HEK293 (cell line): ENCODE measurements around the gene TMPRSS6.

Source experiments
- KLF10 ChIP-seq: fragments of 450-650 bp; IDR thresholded peaks from 2 replicates; pipeline ENCODE4 v1.5.1; 2018; ENCODE audit warnings: missing biosample characterization, mild to moderate bottlenecking, missing genetic modification characterization
- ZBTB1 ChIP-seq: fragments of 450-650 bp; formaldehyde crosslinking; IDR thresholded peaks from 2 replicates; pipeline ENCODE4 v1.5.1; 2016; ENCODE audit warnings: missing biosample characterization, missing genetic modification characterization
- ZBTB21 ChIP-seq: fragments of 450-650 bp; formaldehyde crosslinking; IDR thresholded peaks from 2 replicates; pipeline ENCODE4 v1.5.1; 2017; ENCODE audit warnings: missing biosample characterization, missing genetic modification characterization
- ZFP3 ChIP-seq: fragments of 450-650 bp; formaldehyde crosslinking; IDR thresholded peaks from 2 replicates; pipeline ENCODE4 v1.5.1; 2016; ENCODE audit warnings: low read depth, missing biosample characterization, missing genetic modification characterization
- ZNF211 ChIP-seq: fragments of 450-650 bp; formaldehyde crosslinking; IDR thresholded peaks from 2 replicates; pipeline ENCODE4 v1.5.1; 2016; ENCODE audit warnings: low read depth, missing biosample characterization, missing genetic modification characterization
- ZNF670 ChIP-seq: fragments of 450-650 bp; formaldehyde crosslinking; IDR thresholded peaks from 2 replicates; pipeline ENCODE4 v1.5.1; 2016; ENCODE audit warnings: missing biosample characterization, missing genetic modification characterization, low read depth
- TF ChIP-seq, protein P1 (sequence below): fragments of 450-650 bp; formaldehyde crosslinking; IDR thresholded peaks from 2 replicates; pipeline ENCODE4 v1.5.1; 2016; ENCODE audit warnings: missing biosample characterization, missing genetic modification characterization
- TF ChIP-seq, protein P2 (sequence below): fragments of 450-650 bp; formaldehyde crosslinking; IDR thresholded peaks from 2 replicates; pipeline ENCODE4 v1.5.1; 2016; ENCODE audit warnings: missing biosample characterization, missing genetic modification characterization
- TF ChIP-seq, protein P3 (sequence below): fragments of 450-650 bp; formaldehyde crosslinking; IDR thresholded peaks from 2 replicates; pipeline ENCODE4 v1.5.1; 2016; ENCODE audit warnings: missing biosample characterization, missing genetic modification characterization

DNA sequence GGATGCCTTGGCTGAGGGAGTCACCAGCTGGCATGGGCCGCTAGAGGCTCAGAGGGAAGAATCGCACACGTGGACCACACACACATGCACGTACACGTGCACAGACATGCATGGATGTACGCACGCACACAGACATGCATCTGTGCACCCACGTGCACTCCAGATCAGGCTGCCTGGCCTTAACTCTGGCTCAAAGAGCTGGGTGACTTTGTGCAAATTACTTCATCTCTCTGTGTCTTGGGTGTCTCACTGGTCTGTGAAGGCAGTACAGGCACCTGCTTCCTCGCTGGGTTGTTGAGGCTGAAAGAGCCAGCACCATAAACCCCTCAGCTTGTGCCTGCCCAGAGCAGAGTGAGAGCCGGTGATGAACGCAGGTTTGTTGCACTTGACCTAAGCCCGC lies 28.7 kb downstream of the TMPRSS6 start:
- TF ChIP-seq, protein P1, sequence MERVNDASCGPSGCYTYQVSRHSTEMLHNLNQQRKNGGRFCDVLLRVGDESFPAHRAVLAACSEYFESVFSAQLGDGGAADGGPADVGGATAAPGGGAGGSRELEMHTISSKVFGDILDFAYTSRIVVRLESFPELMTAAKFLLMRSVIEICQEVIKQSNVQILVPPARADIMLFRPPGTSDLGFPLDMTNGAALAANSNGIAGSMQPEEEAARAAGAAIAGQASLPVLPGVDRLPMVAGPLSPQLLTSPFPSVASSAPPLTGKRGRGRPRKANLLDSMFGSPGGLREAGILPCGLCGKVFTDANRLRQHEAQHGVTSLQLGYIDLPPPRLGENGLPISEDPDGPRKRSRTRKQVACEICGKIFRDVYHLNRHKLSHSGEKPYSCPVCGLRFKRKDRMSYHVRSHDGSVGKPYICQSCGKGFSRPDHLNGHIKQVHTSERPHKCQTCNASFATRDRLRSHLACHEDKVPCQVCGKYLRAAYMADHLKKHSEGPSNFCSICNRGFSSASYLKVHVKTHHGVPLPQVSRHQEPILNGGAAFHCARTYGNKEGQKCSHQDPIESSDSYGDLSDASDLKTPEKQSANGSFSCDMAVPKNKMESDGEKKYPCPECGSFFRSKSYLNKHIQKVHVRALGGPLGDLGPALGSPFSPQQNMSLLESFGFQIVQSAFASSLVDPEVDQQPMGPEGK, result no peak
- TF ChIP-seq ZNF211 (tag by site-specific recombination) (no peak), ZBTB21 (no peak), ZNF670 (tag by site-specific recombination) (no peak), ZBTB1 (tag by site-specific recombination) (no peak), ZFP3 (tag by site-specific recombination) (no peak), KLF10 (tag by site-specific recombination) (no peak)
- TF ChIP-seq, protein P2, sequence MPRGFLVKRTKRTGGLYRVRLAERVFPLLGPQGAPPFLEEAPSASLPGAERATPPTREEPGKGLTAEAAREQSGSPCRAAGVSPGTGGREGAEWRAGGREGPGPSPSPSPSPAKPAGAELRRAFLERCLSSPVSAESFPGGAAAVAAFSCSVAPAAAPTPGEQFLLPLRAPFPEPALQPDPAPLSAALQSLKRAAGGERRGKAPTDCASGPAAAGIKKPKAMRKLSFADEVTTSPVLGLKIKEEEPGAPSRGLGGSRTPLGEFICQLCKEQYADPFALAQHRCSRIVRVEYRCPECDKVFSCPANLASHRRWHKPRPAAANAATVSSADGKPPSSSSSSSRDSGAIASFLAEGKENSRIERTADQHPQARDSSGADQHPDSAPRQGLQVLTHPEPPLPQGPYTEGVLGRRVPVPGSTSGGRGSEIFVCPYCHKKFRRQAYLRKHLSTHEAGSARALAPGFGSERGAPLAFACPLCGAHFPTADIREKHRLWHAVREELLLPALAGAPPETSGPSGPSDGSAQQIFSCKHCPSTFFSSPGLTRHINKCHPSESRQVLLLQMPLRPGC (tag by site-specific recombination), result no peak
- TF ChIP-seq, protein P3, sequence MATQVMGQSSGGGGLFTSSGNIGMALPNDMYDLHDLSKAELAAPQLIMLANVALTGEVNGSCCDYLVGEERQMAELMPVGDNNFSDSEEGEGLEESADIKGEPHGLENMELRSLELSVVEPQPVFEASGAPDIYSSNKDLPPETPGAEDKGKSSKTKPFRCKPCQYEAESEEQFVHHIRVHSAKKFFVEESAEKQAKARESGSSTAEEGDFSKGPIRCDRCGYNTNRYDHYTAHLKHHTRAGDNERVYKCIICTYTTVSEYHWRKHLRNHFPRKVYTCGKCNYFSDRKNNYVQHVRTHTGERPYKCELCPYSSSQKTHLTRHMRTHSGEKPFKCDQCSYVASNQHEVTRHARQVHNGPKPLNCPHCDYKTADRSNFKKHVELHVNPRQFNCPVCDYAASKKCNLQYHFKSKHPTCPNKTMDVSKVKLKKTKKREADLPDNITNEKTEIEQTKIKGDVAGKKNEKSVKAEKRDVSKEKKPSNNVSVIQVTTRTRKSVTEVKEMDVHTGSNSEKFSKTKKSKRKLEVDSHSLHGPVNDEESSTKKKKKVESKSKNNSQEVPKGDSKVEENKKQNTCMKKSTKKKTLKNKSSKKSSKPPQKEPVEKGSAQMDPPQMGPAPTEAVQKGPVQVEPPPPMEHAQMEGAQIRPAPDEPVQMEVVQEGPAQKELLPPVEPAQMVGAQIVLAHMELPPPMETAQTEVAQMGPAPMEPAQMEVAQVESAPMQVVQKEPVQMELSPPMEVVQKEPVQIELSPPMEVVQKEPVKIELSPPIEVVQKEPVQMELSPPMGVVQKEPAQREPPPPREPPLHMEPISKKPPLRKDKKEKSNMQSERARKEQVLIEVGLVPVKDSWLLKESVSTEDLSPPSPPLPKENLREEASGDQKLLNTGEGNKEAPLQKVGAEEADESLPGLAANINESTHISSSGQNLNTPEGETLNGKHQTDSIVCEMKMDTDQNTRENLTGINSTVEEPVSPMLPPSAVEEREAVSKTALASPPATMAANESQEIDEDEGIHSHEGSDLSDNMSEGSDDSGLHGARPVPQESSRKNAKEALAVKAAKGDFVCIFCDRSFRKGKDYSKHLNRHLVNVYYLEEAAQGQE (tag by site-specific recombination), result no peak
